HepG2 (cell line): ENCODE measurements around the gene RNASE13. TPM values are rescaled to one million over a fixed set of nuclear protein-coding genes. Genes with fewer than 3 reads are reported as not detected.

Experiments used
- ATAC-seq: fragments of 200-7000 bp; cut with Tn5 transposase; 3 replicates; pipeline ENCODE4 v1.9.1; 2020; ENCODE audit warnings: mild to moderate bottlenecking, moderate library complexity
- BruUV-seq: library from RNA; stranded (reverse); fragments of 400-500 nt; replicated peaks from 2 replicates; lab custom pipeline; 2021; lab: Mats Ljungman, UMichigan
- CTCF ChIA-PET: fragments of 300-600 bp; formaldehyde crosslinking; extraction: SDS; loops from one replicate; lab custom pipeline; 2021; ENCODE audit warnings: low total read pairs, inconsistent platforms, low intra/inter-chr PET ratio; lab: Yijun Ruan, JAX
- POLR2A ChIA-PET: fragments of 350-600 bp; sonication (Branson Sonifier 250); formaldehyde crosslinking; loops from one replicate; lab custom pipeline; 2020; ENCODE audit warnings: antibody characterized with exemption, inconsistent platforms; lab: Yijun Ruan, JAX
- DNase-seq: peaks from one replicate; pipeline ENCODE4 v3.0.0-alpha.2; 2015; ENCODE audit warnings: low spot score
- FAIRE-seq: peaks from 3 replicates; lab custom pipeline; 2011; peaks lifted over from hg19 to GRCh38; lab: Jason Lieb, UNC
- H2AFZ ChIP-seq: one replicate; pipeline ENCODE4 v1.6.1; 2011; ENCODE audit warnings: low read length, inconsistent platforms
- H3K27ac ChIP-seq: fragments of 300-600 bp; 3 replicates; pipeline ENCODE4 v1.8.0; 2011; ENCODE audit warnings: mixed run types, mild to moderate bottlenecking, mixed read lengths, low read length, inconsistent platforms; ENCODE audit not compliant: insufficient read depth; ENCODE audit errors: extremely low read length
- H3K27me3 ChIP-seq, 2 experiments: fragments of 200-600 bp in 1 of 2; 2 replicates in 1 of 2; 3 replicates in 1 of 2; pipeline versions ENCODE4 v1.6.0 to v1.8.0; 2011; ENCODE audit warnings: low read length in 2 of 2, mild to moderate bottlenecking in 2 of 2, moderate library complexity in 2 of 2, inconsistent platforms in 1 of 2; ENCODE audit not compliant: insufficient read depth in 2 of 2, control insufficient read depth in 1 of 2
- H3K36me3 ChIP-seq, 2 experiments: fragments of 200-600 bp in 1 of 2; replicated peaks in 1 of 2; 2 replicates in 1 of 2; 3 replicates in 1 of 2; pipeline versions ENCODE4 v1.5.1 to v1.8.0; 2011; ENCODE audit warnings: low read length in 2 of 2, inconsistent platforms in 1 of 2; ENCODE audit not compliant: insufficient read depth in 2 of 2, control insufficient read depth in 1 of 2
- H3K4me1 ChIP-seq: 2 replicates; pipeline ENCODE4 v1.5.1; 2012; ENCODE audit warnings: low read length, inconsistent platforms; ENCODE audit not compliant: insufficient read depth
- H3K4me2 ChIP-seq: 2 replicates; pipeline ENCODE4 v1.6.0; 2011; ENCODE audit warnings: low read depth, low read length, inconsistent platforms
- H3K4me3 ChIP-seq, 3 experiments: fragments of 200-600 bp in 1 of 3; sonication (generic), shearing (Covaris generic) in 1 of 3; replicated peaks in 1 of 3; 2 replicates each; pipeline ENCODE4 v1.5.1; 2011 to 2016; ENCODE audit warnings: low read length in 3 of 3, inconsistent platforms in 2 of 3, low read depth in 2 of 3, mild to moderate bottlenecking in 2 of 3, control low read depth in 1 of 3, mixed read lengths in 1 of 3; ENCODE audit not compliant: insufficient read depth in 1 of 3
- H3K79me2 ChIP-seq: one replicate; pipeline ENCODE4 v1.6.1; 2011; ENCODE audit warnings: low read length, inconsistent platforms; ENCODE audit not compliant: insufficient read depth
- H3K9ac ChIP-seq: 2 replicates; pipeline ENCODE4 v1.6.0; 2011; ENCODE audit warnings: mild to moderate bottlenecking, low read depth, low read length, inconsistent platforms; ENCODE audit not compliant: insufficient read depth
- H3K9me3 ChIP-seq: 2 replicates; pipeline ENCODE4 v1.5.1; 2012; ENCODE audit warnings: mild to moderate bottlenecking, low read length
- H4K20me1 ChIP-seq: 2 replicates; pipeline ENCODE4 v1.6.0; 2011; ENCODE audit warnings: inconsistent platforms, mild to moderate bottlenecking, low read length, moderate library complexity; ENCODE audit not compliant: insufficient read depth
- AGO1 ChIP-seq: fragments of 200-400 bp; formaldehyde crosslinking; IDR thresholded peaks from 2 replicates; pipeline ENCODE4 v1.6.1; 2017; ENCODE audit warnings: mild to moderate bottlenecking, low read depth, low read length, moderate library complexity; ENCODE audit not compliant: poor library complexity, severe bottlenecking
- CREB1 ChIP-seq, 2 experiments: fragments of 450-650 bp in 1 of 2; IDR thresholded peaks; 2 replicates each; pipeline ENCODE4 v1.6.1; 2016 to 2017; ENCODE audit warnings: control low read depth in 1 of 2, mild to moderate bottlenecking in 1 of 2, missing compliant biosample characterization in 1 of 2, missing genetic modification characterization in 1 of 2
- NKX3-1 ChIP-seq: sonication (generic); formaldehyde crosslinking; IDR thresholded peaks from 2 replicates; pipeline ENCODE4 v1.5.0; 2020; ENCODE audit warnings: missing genetic modification reagents
- NR2F6 ChIP-seq, 2 experiments: IDR thresholded peaks; 2 replicates each; pipeline ENCODE4 v1.6.1; 2016; ENCODE audit warnings: antibody characterized with exemption in 1 of 2, mild to moderate bottlenecking in 1 of 2
- ZNF749 ChIP-seq: sonication (generic); formaldehyde crosslinking; IDR thresholded peaks from 2 replicates; pipeline ENCODE4 v1.8.0; 2022; ENCODE audit warnings: mild to moderate bottlenecking, missing genetic modification reagents, moderate library complexity, borderline replicate concordance
- WGBS: methylation state at CpG from one replicate; pipeline ENCODE4 v1.1.6; 2017; ENCODE audit warnings: low lambda C conversion rate; 5-methylcytosine and 5-hydroxymethylcytosine counted together
- in situ Hi-C: cut with HindIII; loops from 2 replicates; pipeline ENCODE4 v1.10.0; 2017; ENCODE audit warnings: low pct_unique_long_range_greater_than_20kb; ENCODE audit not compliant: extremely low pct_ligation_motif_present
- intact Hi-C: fragments of 100-400 bp; cut with micrococcal nuclease; formaldehyde crosslinking; loops from one replicate; pipeline ENCODE4 v1.10.0; 2022; ENCODE audit not compliant: unreplicated experiment
- polyA plus RNA-seq, 8 experiments: library from polyadenylated mRNA; depleted of rRNA in 3 of 8; stranded (reverse) in 7 of 8; unstranded in 1 of 8; fragments of >200 nt; fragmentation: Illumina TruSeq in 4 of 8; extraction: Trizol in 4 of 8; gene quantifications; 2 replicates each; pipeline versions ENCODE4 v1.2.1 to v1.2.3, GENCODE V29; 2011 to 2016; ENCODE audit warnings: low read depth in 4 of 8, missing spikeins in 1 of 8, mixed read lengths in 1 of 8; ENCODE audit not compliant: insufficient read depth in 1 of 8
- total RNA-seq, 5 experiments: library from RNA; depleted of rRNA; stranded (reverse); fragments of >200 nt; fragmentation: Illumina TruSeq; extraction: Trizol; gene quantifications; 2 replicates each; pipeline ENCODE4 v1.2.3, GENCODE V29; 2016; ENCODE audit warnings: low read depth in 1 of 5

The RNASE13 gene
- total and polyA plus RNA-seq, 2 of the 13 experiments (the other 11 are each of a cell fraction or from before 2014, with no cell fraction given): 1.0 TPM; not detected in 1

GRCh38 chr14:21030531-21030930, 4.1 kb downstream of the RNASE13 start:
- no peak overlapping the region for H3K27ac ChIP-seq
- H3K4me2 ChIP-seq: no peak overlapping the region
- FAIRE-seq: no peak
- no peaks in the 10 kb centered on the region for H3K36me3 ChIP-seq
- H3K9me3 ChIP-seq: no peaks in the 10 kb centered on the region
- no peaks in the 10 kb centered on the region for H4K20me1 ChIP-seq
- intact Hi-C loops: no loop called here
- CTCF ChIA-PET: no interaction called here
- TF ChIP-seq NKX3-1 (no peak), NR2F6 (IDR thresholded peaks at IDR 0.05) (no peak), NR2F6 (CRISPR knock-in tag; IDR thresholded peaks at IDR 0.05) (no peak), AGO1 (no peak)
- no peak overlapping the region for H3K4me3 ChIP-seq
- no peaks in the 10 kb centered on the region for H3K79me2 ChIP-seq
- WGBS: 89% methylated on average over 12 of the region's 12 CpGs
- BruUV-seq: no TSS peak
- POLR2A ChIA-PET: no interaction called here
- no peaks in the 10 kb centered on the region; a peak in 1 of 5 replicates for H3K27me3 ChIP-seq
- in situ Hi-C loops: no loop called here
- no peak overlapping the region for H2AFZ ChIP-seq
- no peak for DNase-seq
- no peak for ATAC-seq
- H3K4me1 ChIP-seq: peaks cover 29% of the 10 kb centered on the region
- no peak overlapping the region for H3K9ac ChIP-seq

DNA sequence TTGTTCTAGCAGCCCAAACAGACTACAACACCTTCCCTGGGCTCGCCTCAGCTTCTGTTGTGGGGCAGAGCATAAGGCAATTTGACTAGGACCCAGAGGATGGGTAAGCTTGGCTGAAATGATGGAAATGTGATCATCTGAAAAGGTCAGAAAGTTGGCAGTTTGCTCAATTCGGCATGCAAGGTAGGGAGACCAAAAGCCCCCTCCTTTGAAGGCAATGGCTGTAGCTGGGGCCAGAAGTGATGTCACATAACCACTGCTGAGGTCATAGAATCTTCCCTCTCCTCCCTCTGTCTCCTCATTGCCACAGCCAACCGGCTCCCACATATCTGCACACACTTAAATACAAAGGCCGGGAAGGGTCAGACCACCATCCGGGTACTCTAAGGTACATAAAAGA, 4.7 kb downstream of the RNASE13 start, which contains the start of gene TPPP2:
TSS of gene TPPP2 (plus strand) at position 301 of the 400 bp plus-strand sequence. CDS start 365 bp downstream, outside the sequence.
- intact Hi-C loops (no loop called here), in situ Hi-C loops (no loop called here)
- no peak for DNase-seq
- no peaks in the 10 kb centered on the region for H3K9me3 ChIP-seq
- no peak within 1 kb of the TSS for H3K4me2 ChIP-seq
- no TSS peak for BruUV-seq
- CTCF ChIA-PET: no interaction called here
- TF ChIP-seq CREB1 (IDR thresholded peaks at IDR 0.05) (peak; percentile 13; the same call in 1 of the 2 replicates), CREB1 (CRISPR knock-in tag; IDR thresholded peaks at IDR 0.05) (no peak), ZNF749 (CRISPR knock-in tag) (no peak)
- TF ChIP-seq, all 625 proteins: peak for 1
- no peaks in the 10 kb centered on the region for H4K20me1 ChIP-seq
- FAIRE-seq (no peak), ATAC-seq (no peak)
- no peak within 1 kb of the TSS for H3K9ac ChIP-seq
- no peaks in the 10 kb centered on the region for H3K36me3 ChIP-seq
- H3K27ac ChIP-seq: no peak within 1 kb of the TSS
- POLR2A ChIA-PET: interaction anchor here (0.9 kb wide), 1 partner anchor 9 kb away, joined by 3 read pairs; no protein-coding TSS in a partner anchor
- H3K4me3 ChIP-seq: no peak within 1 kb of the TSS
- H3K4me1 ChIP-seq: peaks cover 28% of the 10 kb centered on the region
- WGBS: 89% methylated on average over 5 of the region's 5 CpGs
- no peak within 1 kb of the TSS for H2AFZ ChIP-seq
- H3K27me3 ChIP-seq: no peaks in the 10 kb centered on the region; a peak in 1 of 5 replicates
- H3K79me2 ChIP-seq: no peaks in the 10 kb centered on the region
